Retinal pigment epithelial cell (primary cell): ENCODE data around the gene WDFY3.

Source experiments
- DNase-seq: peaks from one replicate; pipeline ENCODE4 v3.0.0-alpha.2; 2010; ENCODE audit warnings: low read depth
- H3K4me3 ChIP-seq: 2 replicates; pipeline ENCODE4 v1.5.1; 2011; ENCODE audit warnings: mild to moderate bottlenecking, low read length, control low read depth, moderate library complexity
- CTCF ChIP-seq: conservative IDR thresholded peaks from 2 replicates; pipeline ENCODE4 v1.5.1; 2011; ENCODE audit warnings: low read depth, low read length, control low read depth, inconsistent platforms

The WDFY3 gene

GRCh38 chr4:84879651-84880200, 86.8 kb downstream of the WDFY3 start:
- no peak overlapping the region for H3K4me3 ChIP-seq
- DNase-seq, result no peak
- no peak for TF ChIP-seq CTCF

- TF ChIP-seq CTCF, result no peak
- DNase-seq, result no peak
Observed at GRCh38 chr4:84878546-84878945, 87.9 kb downstream of the WDFY3 start.

GRCh38 chr4:84878090-84878489, 88.4 kb downstream of the WDFY3 start:
- H3K4me3 ChIP-seq, result no peak overlapping the region
- TF ChIP-seq CTCF, result no peak
- DNase-seq, result no peak

More at GRCh38 chr4:84878546-84878945, 87.9 kb downstream of the WDFY3 start:
- H3K4me3 ChIP-seq, result no peak overlapping the region

- H3K4me3 ChIP-seq, result no peak overlapping the region
- DNase-seq, result no peak
- no peak for TF ChIP-seq CTCF
Observed at GRCh38 chr4:84877051-84877833, 89.2 kb downstream of the WDFY3 start.

GRCh38 chr4:84875636-84876371, 90.7 kb downstream of the WDFY3 start:
- DNase-seq, result no peak
- H3K4me3 ChIP-seq, result no peak overlapping the region
- TF ChIP-seq CTCF, result no peak

GRCh38 chr4:84874619-84875018, 91.9 kb downstream of the WDFY3 start:
- DNase-seq, result no peak
- H3K4me3 ChIP-seq, result no peak overlapping the region
- TF ChIP-seq CTCF, result no peak
